HG02763 (cell line): Measurements from ENCODE around the gene TNNI3K.

ENCODE experiments used
- ATAC-seq: cut with Tn5 transposase; IDR thresholded peaks from one replicate; pipeline ENCODE4 v1.9.1; 2021; ENCODE audit warnings: mild to moderate bottlenecking, moderate library complexity; ENCODE audit not compliant: unreplicated experiment

TNNI3K gene

DNA sequence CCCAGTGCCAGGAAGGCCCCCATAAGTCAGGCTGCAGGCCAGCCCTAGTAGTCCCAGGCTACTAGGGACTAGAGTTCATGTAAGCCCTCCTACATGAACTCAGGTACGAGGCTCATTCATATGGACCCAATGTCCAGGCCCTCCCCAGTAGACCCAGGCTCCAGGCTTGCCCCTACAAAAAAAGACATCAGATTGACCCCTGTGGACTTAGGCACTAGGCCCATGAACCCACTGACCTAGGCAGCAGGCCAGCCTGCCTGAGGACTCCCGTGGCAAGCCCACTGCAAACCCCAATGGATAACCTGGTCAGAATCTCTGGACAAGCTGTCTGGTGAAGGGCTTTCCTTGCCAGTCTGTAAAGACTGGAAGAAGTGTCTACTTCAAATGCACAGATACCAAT is 51.2 kb downstream of the TNNI3K start:
- ATAC-seq: no peak

GRCh38 chr1:74314438-74314837 is 79.3 kb downstream of the TNNI3K start:
- ATAC-seq: no peak

GRCh38 chr1:74316302-74316701 is 81.1 kb downstream of the TNNI3K start:
- no peak for ATAC-seq

DNA sequence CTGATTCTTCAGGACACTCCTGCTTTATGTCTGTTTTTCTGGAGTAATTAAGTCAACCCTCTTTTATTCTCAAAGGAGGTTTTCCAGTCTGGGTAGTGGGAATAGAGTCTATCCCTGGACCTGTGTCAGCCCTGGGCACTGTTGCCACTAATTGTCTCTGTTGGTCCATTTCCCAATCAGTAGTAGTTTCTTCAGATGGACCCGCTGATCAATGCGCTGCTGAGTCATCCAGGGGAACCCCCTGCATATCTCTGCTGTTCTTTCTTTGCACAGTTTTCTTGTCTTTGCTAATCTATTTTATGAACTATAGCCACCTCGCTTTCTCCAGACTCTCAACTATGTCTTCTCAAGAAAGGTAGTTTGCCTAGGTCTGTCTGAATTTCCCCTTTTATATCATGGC is 82.5 kb downstream of the TNNI3K start:
- ATAC-seq: no peak

DNA sequence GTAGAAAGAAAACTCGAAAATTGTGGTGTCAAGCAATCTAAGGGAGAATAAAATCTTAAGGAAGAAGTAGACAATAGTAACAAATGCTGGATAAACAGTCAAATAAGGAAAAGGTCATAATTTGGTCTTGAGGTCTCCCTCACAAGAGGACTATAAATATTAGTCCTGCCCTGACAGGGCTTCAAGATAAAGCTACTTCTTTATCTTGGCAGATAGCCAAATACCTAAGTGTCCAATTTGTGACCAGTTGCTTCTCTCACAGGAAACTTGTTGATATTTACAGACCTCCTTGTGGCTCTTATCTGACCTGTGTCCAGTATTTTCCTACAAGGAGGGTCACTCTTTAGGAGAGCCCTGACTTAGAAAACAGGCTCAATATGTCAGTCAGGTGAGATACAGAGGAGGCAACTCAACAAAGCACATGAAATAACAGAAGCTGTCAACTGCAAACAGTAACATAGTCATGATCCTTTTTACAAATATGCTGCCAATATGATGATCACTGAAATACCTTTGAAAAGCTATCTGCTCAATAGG is 88.8 kb downstream of the TNNI3K start:
- ATAC-seq: no peak

GRCh38 chr1:74324684-74325448 is 89.7 kb downstream of the TNNI3K start:
- ATAC-seq: no peak

DNA sequence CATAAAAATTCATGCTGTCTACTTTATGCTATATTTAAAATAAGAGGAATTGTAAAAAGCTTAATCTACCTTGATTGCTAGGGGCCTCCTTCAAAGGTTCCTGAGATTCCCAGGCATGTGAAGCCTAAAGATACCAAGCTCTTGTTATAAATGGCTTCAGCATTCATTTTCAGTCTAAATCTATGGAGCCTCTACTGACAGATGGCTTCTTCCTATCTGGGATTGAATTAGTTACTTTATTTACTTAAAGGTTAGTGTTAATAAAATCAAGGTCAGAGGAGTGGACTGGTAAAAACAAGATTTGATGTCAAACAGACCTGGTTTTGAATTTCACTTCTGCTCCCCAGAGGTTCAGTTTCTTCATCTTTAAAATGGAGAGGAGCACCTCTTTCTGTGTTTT is 93.7 kb downstream of the TNNI3K start:
- no peak for ATAC-seq

GRCh38 chr1:74333244-74333643 is 98.1 kb downstream of the TNNI3K start:
- no peak for ATAC-seq

DNA sequence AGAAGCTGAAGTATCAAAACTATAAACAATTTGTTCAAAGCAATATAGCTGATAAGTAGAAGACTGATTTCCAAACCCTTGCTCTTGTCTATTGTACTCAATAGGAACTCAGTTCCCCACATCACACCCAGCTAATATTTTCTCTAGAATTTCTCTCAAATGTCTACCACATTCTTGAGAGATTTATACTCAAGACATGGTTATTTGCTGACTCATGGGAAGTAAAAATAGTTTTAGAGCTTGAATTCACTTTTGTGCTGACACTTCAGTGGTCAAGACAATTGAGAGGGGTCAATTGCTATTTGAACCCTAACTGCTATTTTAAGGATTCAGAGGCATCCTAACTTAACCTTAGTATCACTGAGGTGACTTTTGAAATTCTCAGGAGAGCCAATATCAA is 99.0 kb downstream of the TNNI3K start:
- ATAC-seq: no peak

GRCh38 chr1:74340656-74341055 is 105.5 kb downstream of the TNNI3K start:
- no peak for ATAC-seq

DNA sequence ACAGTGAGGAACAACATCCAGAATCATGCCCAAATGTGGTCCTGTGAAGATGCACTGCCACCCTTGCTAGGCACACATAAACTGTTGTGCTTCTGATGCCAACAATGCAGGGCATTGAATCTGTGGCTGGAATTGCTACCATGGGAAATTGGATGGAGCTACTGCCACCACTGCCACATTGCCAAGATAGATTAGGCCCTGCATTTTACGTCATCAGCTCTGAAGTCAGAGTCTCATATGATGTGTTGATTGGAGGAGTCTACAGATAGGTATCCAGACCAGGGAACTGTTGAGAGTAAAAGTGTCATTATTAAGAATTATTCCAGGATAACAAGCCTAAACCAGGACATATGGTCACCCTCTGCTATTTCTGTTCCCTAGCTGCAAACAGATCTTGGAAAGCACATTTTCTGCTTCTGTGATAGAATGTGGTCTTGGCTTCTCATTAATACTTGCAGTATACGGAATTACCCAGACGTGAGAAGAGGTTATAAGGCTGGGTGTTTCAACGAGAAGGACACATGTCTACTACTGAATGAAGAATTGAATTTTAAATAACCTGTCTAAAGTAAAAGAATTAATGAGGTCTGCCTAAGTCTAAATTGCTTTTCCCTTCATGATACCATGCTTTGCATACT is 106.6 kb downstream of the TNNI3K start:
- no peak for ATAC-seq

- ATAC-seq: no peak
Measured at GRCh38 chr1:74343216-74343615, 108.0 kb downstream of the TNNI3K start.

- no peak for ATAC-seq
Measured at GRCh38 chr1:74344387-74344786, 109.2 kb downstream of the TNNI3K start.

DNA sequence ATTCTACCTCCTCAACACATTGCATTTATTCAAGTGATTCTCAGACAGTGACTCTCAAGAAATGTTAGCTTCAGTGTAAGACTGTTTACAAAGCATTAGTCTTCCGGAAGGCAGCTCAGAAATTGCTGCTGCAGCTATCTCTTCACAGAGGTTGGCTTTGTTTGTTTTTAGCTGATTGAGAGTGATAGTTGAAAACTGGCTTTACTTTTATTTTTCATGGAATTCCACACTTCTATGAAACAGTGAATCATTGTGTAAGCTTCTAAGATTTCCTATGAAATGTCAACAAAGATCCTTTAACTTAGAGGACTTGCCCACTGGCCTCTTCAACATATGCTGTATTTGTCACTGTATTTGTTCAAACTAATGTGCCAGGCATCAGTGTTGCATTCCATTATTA is 121.3 kb downstream of the TNNI3K start:
- no peak for ATAC-seq

DNA sequence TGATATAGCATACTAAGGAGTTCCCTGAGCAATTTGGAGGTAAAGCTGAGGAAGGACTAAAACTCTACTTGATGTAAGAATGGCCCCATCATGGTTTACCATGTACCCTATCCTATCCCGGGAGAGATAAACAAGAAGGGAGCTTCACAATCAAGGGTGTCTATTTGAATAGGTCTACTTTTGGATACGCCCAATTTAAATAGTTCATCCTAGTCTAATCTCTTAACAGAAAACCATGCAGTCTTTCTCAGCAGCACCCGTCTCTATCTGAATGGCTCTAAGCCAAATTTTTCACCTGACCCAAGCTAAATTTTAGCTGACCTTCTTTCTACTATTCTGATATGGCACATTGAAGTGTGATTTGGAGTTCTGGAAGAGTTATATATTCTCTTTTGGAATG is 122.0 kb downstream of the TNNI3K start:
- no peak for ATAC-seq

DNA sequence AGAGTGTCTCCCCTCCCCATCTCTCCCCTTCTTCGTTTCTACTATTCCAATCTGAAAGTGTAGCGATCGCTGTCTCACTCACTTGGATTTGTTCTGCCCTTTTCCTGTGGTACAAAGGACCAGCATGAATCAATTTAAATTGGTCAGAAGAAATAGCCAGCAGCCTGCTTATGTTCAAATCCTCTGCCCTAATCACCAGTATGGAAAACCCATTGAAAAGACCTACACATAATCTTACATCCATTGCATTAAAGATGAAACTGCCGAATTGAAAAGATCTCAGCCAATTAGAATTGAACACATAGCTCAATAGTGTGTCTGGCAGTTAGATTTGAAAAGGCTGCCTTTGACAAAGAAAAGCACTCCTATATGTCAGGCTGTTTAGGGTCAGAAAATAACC is 122.6 kb downstream of the TNNI3K start:
- no peak for ATAC-seq

DNA sequence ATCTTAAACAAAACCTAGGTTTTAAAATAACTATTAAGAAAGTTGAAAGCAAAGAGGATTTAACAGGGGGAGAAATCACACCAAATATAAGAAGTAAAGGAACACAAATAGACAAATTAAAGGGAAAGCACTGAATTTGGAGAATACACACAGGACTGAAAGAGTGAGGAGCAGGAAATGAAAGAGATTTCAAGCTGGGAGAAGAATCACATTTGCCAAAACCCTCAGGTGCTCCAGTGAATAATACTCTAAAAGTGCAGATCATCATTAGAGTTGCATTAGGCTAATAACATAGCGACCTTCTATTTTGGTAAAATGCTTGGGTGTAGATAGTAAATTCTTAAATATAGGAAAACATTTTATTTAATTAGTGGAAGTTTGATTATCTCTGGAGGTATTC is 127.5 kb downstream of the TNNI3K start:
- ATAC-seq: no peak

- ATAC-seq: no peak
Measured at GRCh38 chr1:74363220-74363619, 128.0 kb downstream of the TNNI3K start.

GRCh38 chr1:74367175-74367813 is 132.1 kb downstream of the TNNI3K start:
- no peak for ATAC-seq

- ATAC-seq: no peak
Measured at GRCh38 chr1:74368335-74368734, 133.1 kb downstream of the TNNI3K start.

- ATAC-seq: no peak
Measured at GRCh38 chr1:74375376-74375775, 140.2 kb downstream of the TNNI3K start.

DNA sequence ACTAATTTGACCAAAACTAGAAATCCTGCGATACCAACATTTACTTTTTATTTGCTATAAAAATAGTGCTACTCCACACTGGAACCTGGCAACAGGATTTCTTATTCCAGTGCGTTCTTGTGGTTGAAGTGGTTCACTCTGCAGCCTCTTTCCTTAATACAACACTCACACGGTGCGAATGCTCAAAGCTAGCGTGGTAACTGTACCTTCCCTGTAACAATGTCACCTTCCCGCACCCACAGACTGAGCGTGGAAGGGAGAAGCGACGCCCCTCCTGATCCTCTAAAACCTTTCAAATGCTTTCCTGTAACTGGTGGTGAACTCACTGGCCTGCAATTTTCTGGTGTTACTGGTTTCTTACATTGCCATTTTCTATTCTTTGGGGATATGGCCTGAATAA is 145.1 kb downstream of the TNNI3K start:
- ATAC-seq: no peak
